Endothelial cell (in vitro differentiated cells): ENCODE data around the gene SLC25A34. TPM values are rescaled to one million over a fixed set of nuclear protein-coding genes. Genes with fewer than 3 reads are reported as not detected.

Experiments
- DNase-seq: peaks from one replicate; pipeline ENCODE4 v3.0.0; 2021; ENCODE audit warnings: low spot score
- H3K27ac Mint-ChIP-seq: one replicate; pipeline ENCODE4 v1.8.0; 2021; ENCODE audit warnings: mixed read lengths, inconsistent platforms; ENCODE audit not compliant: unreplicated experiment
- H3K27me3 Mint-ChIP-seq: one replicate; pipeline ENCODE4 v1.8.0; 2021; ENCODE audit warnings: mild to moderate bottlenecking, moderate library complexity, mixed read lengths, inconsistent platforms; ENCODE audit not compliant: unreplicated experiment
- H3K36me3 Mint-ChIP-seq: one replicate; pipeline ENCODE4 v1.8.0; 2021; ENCODE audit warnings: mild to moderate bottlenecking, low read depth, mixed read lengths, inconsistent platforms; ENCODE audit not compliant: unreplicated experiment
- H3K4me1 Mint-ChIP-seq: one replicate; pipeline ENCODE4 v1.8.0; 2021; ENCODE audit warnings: mild to moderate bottlenecking, mixed read lengths, inconsistent platforms; ENCODE audit not compliant: unreplicated experiment
- H3K4me3 Mint-ChIP-seq: one replicate; pipeline ENCODE4 v1.8.0; 2021; ENCODE audit warnings: mild to moderate bottlenecking, mixed read lengths, inconsistent platforms; ENCODE audit not compliant: unreplicated experiment
- H3K9me3 Mint-ChIP-seq: one replicate; pipeline ENCODE4 v1.8.0; 2021; ENCODE audit warnings: mixed read lengths, inconsistent platforms; ENCODE audit not compliant: unreplicated experiment
- CTCF ChIP-seq: fragments of 200-600 bp; sonication (generic); IDR thresholded peaks from one replicate; pipeline ENCODE4 v1.5.0; 2021; ENCODE audit warnings: antibody characterized with exemption; ENCODE audit not compliant: unreplicated experiment
- total RNA-seq: library from RNA; stranded (reverse); fragmentation: NEBNext Ultra II Directional; extraction: Animal tissue kit (Norgen Biotek cat#: 25700); gene quantifications from one replicate; pipeline ENCODE4 v1.2.1, GENCODE V29; 2021; ENCODE audit not compliant: unreplicated experiment

Gene SLC25A34
- total RNA-seq, 1 donor from 2014 or later, result 3.5 TPM

GRCh38 chr1:15706751-15707150, 29.3 kb upstream of the SLC25A34 start:
- peaks cover 21% of the 10 kb centered on the region for H3K4me1 Mint-ChIP-seq
- no peak overlapping the region for H3K27ac Mint-ChIP-seq
- TF ChIP-seq CTCF, result no peak
- H3K27me3 Mint-ChIP-seq, result no peaks in the 10 kb centered on the region
- H3K36me3 Mint-ChIP-seq, result peaks cover 7% of the 10 kb centered on the region
- no peak for DNase-seq
- H3K9me3 Mint-ChIP-seq, result no peaks in the 10 kb centered on the region
- no peak overlapping the region for H3K4me3 Mint-ChIP-seq

- no peaks in the 10 kb centered on the region for H3K27me3 Mint-ChIP-seq
- no peak overlapping the region for H3K4me3 Mint-ChIP-seq
- H3K36me3 Mint-ChIP-seq, result peaks cover 7% of the 10 kb centered on the region
- no peak for TF ChIP-seq CTCF
- H3K4me1 Mint-ChIP-seq, result peaks cover 21% of the 10 kb centered on the region
- no peaks in the 10 kb centered on the region for H3K9me3 Mint-ChIP-seq
- no peak for DNase-seq
- H3K27ac Mint-ChIP-seq, result no peak overlapping the region
Observed at GRCh38 chr1:15707239-15707925, 28.7 kb upstream of the SLC25A34 start.

- Mint-ChIP-seq H3K4me1 (peaks cover 13% of the 10 kb centered on the region), H3K36me3 (peaks cover 3% of the 10 kb centered on the region), H3K27me3 (no peaks in the 10 kb centered on the region), H3K4me3 (no peak overlapping the region), H3K9me3 (no peaks in the 10 kb centered on the region), H3K27ac (no peak overlapping the region)
- TF ChIP-seq CTCF, result no peak
- DNase-seq, result no peak
Observed at GRCh38 chr1:15708486-15709137, 27.4 kb upstream of the SLC25A34 start.

- DNase-seq, result no peak
- Mint-ChIP-seq H3K4me1 (peaks cover 7% of the 10 kb centered on the region), H3K4me3 (no peak overlapping the region), H3K27ac (no peak overlapping the region), H3K27me3 (no peaks in the 10 kb centered on the region), H3K9me3 (no peaks in the 10 kb centered on the region), H3K36me3 (peaks cover 3% of the 10 kb centered on the region)
- TF ChIP-seq CTCF, result no peak
Observed at GRCh38 chr1:15709226-15709625, 26.8 kb upstream of the SLC25A34 start.

GRCh38 chr1:15712168-15712567, 23.9 kb upstream of the SLC25A34 start:
- Mint-ChIP-seq H3K9me3 (no peaks in the 10 kb centered on the region), H3K27me3 (peaks cover 4% of the 10 kb centered on the region), H3K36me3 (peaks cover 6% of the 10 kb centered on the region), H3K27ac (no peak overlapping the region), H3K4me3 (no peak overlapping the region), H3K4me1 (peaks cover 3% of the 10 kb centered on the region)
- no peak for TF ChIP-seq CTCF
- no peak for DNase-seq
